ENCODE data around the gene SORCS1. TPM values are rescaled to one million over a fixed set of nuclear protein-coding genes. Genes with fewer than 3 reads are reported as not detected.

SORCS1 gene
- total and polyA plus RNA-seq, 2 donors (not counting 1 experiment from before 2014, with no cell fraction given) = not detected

- no peak overlapping the region for H3K4me2 ChIP-seq (replicated peaks; ENCODE audit: low read depth, low read length, poor library complexity, severe bottlenecking)
- ATAC-seq (ENCODE audit: low read depth) = no peak
- no peaks in the 10 kb centered on the region for H3K4me1 ChIP-seq (ENCODE audit: control insufficient read depth in 2 of 2, insufficient read depth in 2 of 2, low read length in 2 of 2)
- POLR2A ChIA-PET = no interaction called here
- Mint-ChIP-seq H3K27ac (no peak overlapping the region), H3K4me3 (no peak overlapping the region), H3K9me3 (ENCODE audit: insufficient read depth) (peaks cover 2% of the 10 kb centered on the region), H3K4me1 (no peaks in the 10 kb centered on the region), H3K27me3 (no peaks in the 10 kb centered on the region)
- no peak for DNase-seq
- CTCF ChIA-PET = no interaction called here
- H3K9ac ChIP-seq (ENCODE audit: low read length) = no peak overlapping the region
- no peaks in the 10 kb centered on the region for H3K9me3 ChIP-seq (ENCODE audit: control extremely low read depth in 1 of 3, control insufficient read depth in 2 of 3, insufficient read depth in 1 of 3, low read length in 2 of 3)
- no peaks in the 10 kb centered on the region for H4K20me1 ChIP-seq (ENCODE audit: control insufficient read depth, insufficient read depth, low read length, poor library complexity, severe bottlenecking)
- H3K79me2 ChIP-seq (ENCODE audit: control insufficient read depth, insufficient read depth, low read length) = no peaks in the 10 kb centered on the region
- no peak overlapping the region for H2AFZ ChIP-seq (ENCODE audit: insufficient read depth, low read depth, low read length, poor library complexity, severe bottlenecking)
- intact Hi-C loops (cut with micrococcal nuclease) = no loop called here
- TF ChIP-seq CTCF (IDR thresholded peaks at IDR 0.05) = no peak
- no peak for TF ChIP-seq EZH2 (IDR thresholded peaks at IDR 0.05; ENCODE audit: borderline replicate concordance, insufficient read depth, low read depth, low read length, poor library complexity, severe bottlenecking)
- 60% methylated on average over 1 of the region's 2 CpGs for WGBS (ENCODE audit: insufficient coverage)
- no peak overlapping the region for H3K4me3 ChIP-seq (ENCODE audit: control extremely low read depth in 1 of 5, extremely low read depth in 1 of 5, insufficient read depth in 1 of 5, low read depth in 2 of 5, low read length in 4 of 5)
- H3K36me3 ChIP-seq (replicated peaks in 1 of 2; ENCODE audit: control extremely low read depth in 1 of 2, control insufficient read depth in 1 of 2, extremely low read depth in 1 of 2, insufficient read depth in 2 of 2, low read length in 1 of 2) = no peaks in the 10 kb centered on the region
- H3K27me3 ChIP-seq (replicated peaks in 1 of 4; ENCODE audit: control extremely low read depth in 1 of 4, control insufficient read depth in 3 of 4, insufficient read depth in 4 of 4, low read length in 3 of 4) = no peaks in the 10 kb centered on the region
- H3K27ac ChIP-seq (ENCODE audit: low read length in 2 of 2) = no peak overlapping the region
These were observed 160.1 kb downstream of the SORCS1 start for GRCh38 chr10:107004362-107004761.

- H3K79me2 ChIP-seq (ENCODE audit: control insufficient read depth, insufficient read depth, low read length) = no peaks in the 10 kb centered on the region
- no peaks in the 10 kb centered on the region for H3K4me1 ChIP-seq (ENCODE audit: control insufficient read depth in 2 of 2, insufficient read depth in 2 of 2, low read length in 2 of 2)
- H4K20me1 ChIP-seq (ENCODE audit: control insufficient read depth, insufficient read depth, low read length, poor library complexity, severe bottlenecking) = no peaks in the 10 kb centered on the region
- H3K4me3 Mint-ChIP-seq = no peak overlapping the region
- H3K27me3 Mint-ChIP-seq = no peaks in the 10 kb centered on the region
- no peak for ATAC-seq (ENCODE audit: low read depth)
- H2AFZ ChIP-seq (ENCODE audit: insufficient read depth, low read depth, low read length, poor library complexity, severe bottlenecking) = no peak overlapping the region
- H3K27me3 ChIP-seq (replicated peaks in 1 of 4; ENCODE audit: control extremely low read depth in 1 of 4, control insufficient read depth in 3 of 4, insufficient read depth in 4 of 4, low read length in 3 of 4) = no peaks in the 10 kb centered on the region
- no peak for TF ChIP-seq CTCF (IDR thresholded peaks at IDR 0.05)
- TF ChIP-seq EZH2 (IDR thresholded peaks at IDR 0.05; ENCODE audit: borderline replicate concordance, insufficient read depth, low read depth, low read length, poor library complexity, severe bottlenecking) = no peak
- H3K9ac ChIP-seq (ENCODE audit: low read length) = no peak overlapping the region
- ChIA-PET CTCF (no interaction called here), POLR2A (no interaction called here)
- H3K36me3 ChIP-seq (replicated peaks in 1 of 2; ENCODE audit: control extremely low read depth in 1 of 2, control insufficient read depth in 1 of 2, extremely low read depth in 1 of 2, insufficient read depth in 2 of 2, low read length in 1 of 2) = no peaks in the 10 kb centered on the region
- peaks cover 2% of the 10 kb centered on the region for H3K9me3 Mint-ChIP-seq (ENCODE audit: insufficient read depth)
- no peak overlapping the region for H3K4me3 ChIP-seq (ENCODE audit: control extremely low read depth in 1 of 5, extremely low read depth in 1 of 5, insufficient read depth in 1 of 5, low read depth in 2 of 5, low read length in 4 of 5)
- intact Hi-C loops (cut with micrococcal nuclease) = no loop called here
- no peaks in the 10 kb centered on the region for H3K9me3 ChIP-seq (ENCODE audit: control extremely low read depth in 1 of 3, control insufficient read depth in 2 of 3, insufficient read depth in 1 of 3, low read length in 2 of 3)
- H3K27ac Mint-ChIP-seq = no peak overlapping the region
- no peak overlapping the region for H3K27ac ChIP-seq (ENCODE audit: low read length in 2 of 2)
- DNase-seq = no peak
- H3K4me1 Mint-ChIP-seq = no peaks in the 10 kb centered on the region
- no CpG with 5 or more reads among the region's 3 CpGs for WGBS (ENCODE audit: insufficient coverage)
- no peak overlapping the region for H3K4me2 ChIP-seq (replicated peaks; ENCODE audit: low read depth, low read length, poor library complexity, severe bottlenecking)
These were observed 162.4 kb downstream of the SORCS1 start for GRCh38 chr10:107002068-107002467.
